HG03354 (cell line): ENCODE results near the gene SLC66A2.

Experiments used
- ATAC-seq: cut with Tn5 transposase; IDR thresholded peaks from one replicate; pipeline ENCODE4 v1.9.1; 2021; ENCODE audit warnings: mild to moderate bottlenecking; ENCODE audit not compliant: unreplicated experiment, poor library complexity, severe bottlenecking

SLC66A2 gene

DNA sequence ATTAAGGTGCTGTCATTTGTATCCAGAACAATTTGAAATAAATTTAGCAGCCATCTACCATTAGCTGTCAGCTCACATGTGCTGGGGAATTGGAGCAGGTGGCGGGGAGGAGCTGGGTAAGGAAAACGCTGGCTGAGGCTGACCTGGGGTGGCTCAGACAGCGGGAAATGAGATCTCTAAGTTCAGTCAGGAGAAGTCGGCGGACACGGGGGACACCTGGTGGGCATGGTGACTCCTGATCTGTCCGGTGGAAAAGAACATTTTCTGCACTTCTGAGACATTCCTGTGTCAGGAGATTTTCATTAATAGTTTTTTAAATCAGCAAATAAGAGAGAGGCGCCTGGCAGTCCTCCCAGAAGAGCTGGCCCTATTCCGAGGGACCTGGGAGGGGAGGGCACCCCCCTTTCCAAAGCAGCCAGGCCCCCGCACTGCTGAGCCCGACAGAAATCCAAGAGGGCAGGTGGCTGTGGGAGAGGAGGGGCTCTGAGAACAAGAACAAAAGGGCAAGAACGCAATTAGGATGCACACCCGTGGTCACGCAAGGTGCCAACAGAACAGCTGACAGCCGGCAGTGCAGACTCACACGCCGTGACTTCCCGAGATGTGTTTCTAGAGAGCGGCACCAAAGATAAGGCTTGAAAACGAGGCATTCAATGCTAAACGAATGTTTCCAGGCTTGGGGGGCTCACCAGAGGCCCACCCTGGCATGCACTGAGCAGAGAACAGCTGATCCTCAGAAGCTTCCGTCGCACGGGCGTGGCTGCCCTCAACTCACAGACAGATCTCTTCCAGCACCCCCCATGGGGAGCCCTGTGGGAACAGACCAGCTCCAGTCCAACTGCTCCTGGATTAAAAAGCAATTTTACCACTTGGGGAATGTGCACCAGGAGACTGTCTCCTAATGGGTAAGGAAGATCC, 26.4 kb downstream of the SLC66A2 start:
- ATAC-seq = no peak

DNA sequence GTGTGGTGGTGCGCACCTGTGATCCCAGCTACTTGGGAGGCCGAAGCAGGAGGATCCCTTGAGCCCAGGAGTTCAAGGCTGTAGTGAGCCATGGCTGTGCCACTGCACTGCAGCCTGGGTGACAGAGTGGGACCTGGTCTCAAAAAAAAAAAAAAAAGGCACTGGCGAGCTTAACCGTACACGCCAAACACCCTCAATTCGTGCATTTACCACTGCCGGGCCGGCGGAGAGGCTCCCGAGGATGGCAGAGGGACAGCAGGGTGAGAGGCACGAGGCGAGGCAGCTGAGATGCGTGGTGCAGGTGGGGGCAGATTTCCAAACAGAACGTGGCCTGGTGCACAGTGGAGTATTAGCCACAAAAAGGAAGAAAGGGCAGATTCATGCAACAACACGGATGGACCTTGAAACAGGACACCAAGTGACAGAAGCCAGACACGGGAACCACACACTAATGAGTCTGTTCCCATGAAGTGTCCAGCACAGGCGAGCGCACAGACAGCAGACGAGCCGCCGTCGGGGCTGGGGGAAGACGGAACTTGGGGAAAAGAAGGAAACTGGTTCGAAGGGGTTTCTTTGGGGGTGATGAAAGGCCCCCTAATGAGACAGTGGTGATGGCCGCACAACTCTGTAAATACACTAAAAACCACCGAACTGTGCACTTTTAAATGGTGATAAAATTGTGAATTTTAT, 27.4 kb downstream of the SLC66A2 start:
- no peak for ATAC-seq

DNA sequence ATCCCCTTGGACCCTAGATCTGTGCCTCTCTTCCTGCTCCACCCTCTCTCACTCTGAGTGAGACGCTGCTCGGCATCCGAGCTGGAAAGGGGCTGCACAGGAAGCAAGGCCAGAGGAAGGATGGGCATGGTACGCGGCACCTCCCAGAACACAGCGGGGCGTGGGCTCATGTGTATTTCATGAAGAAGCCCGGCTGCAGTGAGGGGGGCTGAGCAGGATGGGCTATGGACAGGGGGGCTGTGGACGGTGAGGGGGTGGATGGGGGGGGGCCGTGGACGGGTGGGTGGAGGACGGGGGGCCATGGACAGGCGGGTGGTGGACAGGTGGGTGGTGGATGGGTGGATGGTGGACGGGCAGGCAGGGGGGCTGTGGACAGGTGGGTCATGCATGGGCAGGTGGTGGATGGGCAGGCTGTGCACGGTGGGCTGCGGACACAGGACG, 28.5 kb downstream of the SLC66A2 start:
- no peak for ATAC-seq

- no peak for ATAC-seq
These were observed 29.2 kb downstream of the SLC66A2 start for GRCh38 chr18:79921984-79922965.

- ATAC-seq = no peak
These were observed 32.4 kb downstream of the SLC66A2 start for GRCh38 chr18:79919089-79919488.

- no peak for ATAC-seq
These were observed 32.8 kb downstream of the SLC66A2 start for GRCh38 chr18:79918615-79919011.

DNA sequence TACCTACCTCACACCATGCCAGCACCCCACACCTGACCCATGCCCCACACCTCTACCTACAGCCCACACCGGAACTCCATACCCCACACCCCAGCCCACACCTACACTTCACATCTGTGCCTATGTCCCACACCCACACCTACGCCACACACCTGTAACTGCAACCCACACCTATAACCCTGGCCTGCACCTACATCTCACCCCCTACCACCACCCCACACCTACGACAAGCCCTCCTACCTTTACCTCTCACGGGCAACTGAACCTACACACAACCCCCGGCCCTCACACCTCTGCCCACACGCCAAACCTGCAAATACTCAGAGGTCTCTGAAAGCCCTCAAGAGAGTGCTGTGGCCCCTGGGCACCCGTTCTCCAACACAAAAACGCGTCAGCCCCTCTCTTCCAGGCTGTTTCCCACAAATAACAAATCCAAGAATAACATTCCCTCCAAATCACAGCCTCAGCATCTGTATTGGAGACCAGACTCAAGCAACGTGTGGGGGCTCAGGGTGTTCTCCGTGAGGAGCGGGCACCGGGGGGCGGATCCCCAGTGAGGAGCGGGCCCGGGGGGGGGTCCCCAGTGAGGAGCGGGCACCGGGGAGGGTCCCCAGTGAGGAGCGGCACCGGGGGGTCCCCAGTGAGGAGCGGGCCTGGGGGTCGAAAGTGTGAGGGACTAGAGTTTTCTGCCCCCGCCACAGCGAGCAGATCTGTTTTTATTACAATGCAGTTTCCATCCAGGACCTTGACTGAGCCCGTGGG, 33.4 kb downstream of the SLC66A2 start:
- no peak for ATAC-seq

DNA sequence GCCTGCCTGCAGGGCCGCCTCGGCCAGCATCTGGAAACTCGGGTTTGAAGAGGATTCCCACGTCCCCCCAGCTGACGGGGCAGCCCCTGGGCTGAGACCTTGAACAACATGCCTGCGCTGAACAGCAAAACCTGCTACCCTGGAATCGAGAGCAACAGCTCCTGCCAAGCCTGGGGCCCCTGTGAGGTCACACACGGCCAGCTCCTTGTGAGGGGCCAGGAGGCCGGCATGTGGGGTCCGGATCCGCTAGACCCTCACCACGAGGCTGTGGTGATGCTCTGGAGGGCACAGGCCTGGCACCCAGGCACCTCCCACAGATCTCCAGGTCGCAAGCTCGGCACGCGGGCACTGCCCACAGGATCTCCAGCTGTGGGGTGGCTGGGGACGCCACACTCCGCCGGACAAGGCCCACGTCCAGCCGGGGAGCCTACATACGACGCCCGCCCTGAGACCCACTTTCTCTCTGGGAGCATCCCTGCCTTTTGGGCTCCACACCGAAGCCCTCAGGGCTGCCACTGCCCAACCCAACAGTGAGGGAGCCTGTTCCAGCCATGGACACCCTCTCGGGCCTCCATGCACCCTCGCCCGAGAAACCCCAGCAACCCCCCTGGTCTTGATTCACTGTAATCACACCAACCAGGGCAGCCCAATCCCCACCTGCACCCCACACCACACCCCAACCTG, 34.1 kb downstream of the SLC66A2 start:
- ATAC-seq = no peak

- no peak for ATAC-seq
These were observed 34.8 kb downstream of the SLC66A2 start for GRCh38 chr18:79916546-79917168.

- no peak for ATAC-seq
These were observed 35.3 kb downstream of the SLC66A2 start for GRCh38 chr18:79916128-79916494.

DNA sequence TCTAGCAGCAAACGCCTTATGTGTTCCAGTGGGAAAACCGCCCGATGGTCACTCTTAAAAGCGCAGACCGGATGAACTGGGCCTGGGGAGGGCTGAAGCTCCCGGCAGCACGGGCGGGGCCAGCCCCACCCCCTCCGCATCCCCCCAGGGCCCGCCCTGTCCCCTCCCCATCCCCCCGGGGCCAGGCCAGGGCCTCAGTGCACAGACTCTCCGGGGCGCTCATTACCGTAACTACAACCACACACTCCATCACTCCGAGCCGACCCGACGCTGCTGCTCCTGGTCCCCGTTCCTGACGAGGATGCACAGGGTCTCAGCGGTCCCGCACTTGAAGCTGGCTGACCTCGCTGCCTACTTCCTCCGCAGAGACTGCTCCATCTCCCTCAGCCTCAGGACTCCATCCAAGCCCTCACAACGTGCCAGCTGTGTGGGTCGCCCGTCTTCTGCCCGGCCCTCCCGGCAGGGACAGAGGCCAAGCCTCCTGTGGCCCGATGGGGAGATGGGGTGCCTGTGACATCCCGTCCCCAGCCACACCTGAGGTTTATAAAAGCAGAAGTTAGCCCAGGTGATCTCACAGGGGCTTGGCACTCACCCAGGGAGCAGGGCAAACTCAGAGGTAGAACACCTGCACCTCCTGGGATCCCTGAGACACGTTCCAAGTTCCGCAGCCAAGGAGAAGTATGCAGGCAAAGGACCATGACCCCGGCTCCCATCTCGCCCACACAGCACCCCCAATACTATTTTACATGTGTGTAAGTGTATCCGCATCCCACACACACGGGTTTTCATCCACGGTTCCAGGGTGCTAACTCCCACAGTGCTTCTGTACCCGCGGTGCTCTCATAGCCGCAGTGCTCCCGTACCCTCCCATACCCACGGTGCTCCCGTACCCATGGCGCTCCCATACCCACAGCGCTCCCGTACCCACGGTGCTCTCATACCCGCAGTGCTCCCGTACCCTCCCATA, 36.0 kb downstream of the SLC66A2 start:
- ATAC-seq = no peak

GRCh38 chr18:79914614-79915160, 36.8 kb downstream of the SLC66A2 start:
- no peak for ATAC-seq

DNA sequence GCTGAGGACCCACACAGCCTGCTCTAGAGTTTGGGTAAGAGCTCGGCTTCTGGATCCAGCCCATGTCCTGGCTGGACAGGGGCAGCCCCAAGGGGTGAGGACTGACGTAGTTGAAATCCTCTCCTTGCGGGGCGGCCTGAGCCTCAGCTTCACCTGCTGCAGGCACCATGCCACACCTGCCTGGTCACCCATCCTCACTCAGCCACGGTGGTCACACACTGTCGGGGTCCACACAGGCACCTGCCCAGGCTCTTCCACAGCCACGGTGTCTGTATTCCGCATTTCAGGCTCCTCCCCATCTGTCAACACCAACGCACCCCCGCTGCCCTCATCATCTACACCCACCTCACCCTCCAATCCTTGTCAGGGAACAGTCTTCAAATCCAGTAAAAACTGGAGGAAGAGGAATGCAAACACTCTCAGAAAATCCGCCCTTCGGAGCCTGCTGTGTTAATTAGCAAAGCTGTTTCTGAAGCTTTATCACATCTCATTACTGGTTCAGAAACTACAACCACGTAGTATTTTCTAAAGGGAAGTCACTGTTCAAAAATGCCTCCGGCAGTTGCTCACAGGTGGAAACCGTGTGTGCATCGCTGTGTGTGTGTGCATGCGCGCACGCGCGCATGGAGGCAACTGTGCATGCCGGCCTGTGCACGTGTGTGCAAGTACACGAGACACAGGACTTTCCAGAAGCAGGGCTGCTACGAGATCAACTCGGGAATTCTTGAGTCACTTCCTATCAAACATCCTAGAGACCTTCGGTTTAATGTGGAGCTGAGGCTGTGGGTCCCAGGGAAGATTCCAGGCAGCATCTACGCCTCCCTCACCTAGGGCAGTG, 38.2 kb downstream of the SLC66A2 start:
- no peak for ATAC-seq

DNA sequence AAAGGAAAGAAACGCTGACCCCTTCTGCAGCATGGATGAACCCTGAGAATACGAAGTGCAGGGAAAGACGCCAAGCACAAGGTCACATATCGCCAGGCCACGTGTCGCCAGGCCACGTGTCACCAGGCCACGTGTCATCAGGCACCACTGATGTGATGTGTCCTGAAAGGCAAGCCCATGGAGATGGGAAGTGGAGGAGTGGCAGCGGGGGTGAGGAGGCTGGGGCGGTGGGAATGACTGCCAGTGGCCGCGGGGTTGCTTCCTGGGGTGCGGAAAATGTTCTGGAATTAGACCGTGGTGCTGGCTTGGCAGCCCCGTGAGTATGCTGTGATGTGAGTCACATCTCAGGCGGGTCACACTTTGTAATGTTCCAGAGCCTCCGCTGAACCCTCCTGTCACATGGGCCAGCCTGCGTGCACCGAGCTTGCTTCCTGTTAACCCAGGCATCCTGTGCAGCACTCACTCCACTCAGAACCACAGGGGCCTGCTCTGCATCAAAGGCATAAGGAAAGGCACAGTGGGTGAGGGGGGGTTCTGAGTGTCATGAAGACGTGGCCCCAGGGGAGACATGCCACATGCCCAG, 39.0 kb downstream of the SLC66A2 start:
- no peak for ATAC-seq

- ATAC-seq = no peak
These were observed 39.8 kb downstream of the SLC66A2 start for GRCh38 chr18:79911344-79912270.
